Right lobe of liver (tissue), 6 donors: ENCODE measurements around the gene LRMDA. TPM values are rescaled to one million over a fixed set of nuclear protein-coding genes. Genes with fewer than 3 reads are reported as not detected.
"Not testable (repeated sequence)": the region's sequence is repeated elsewhere in the genome, so short reads cannot be mapped to it uniquely, and the experiment has no call there.

Source experiments
- ATAC-seq, 4 donors: fragments of 200-7000 bp; cut with Tn5 transposase; one replicate each; pipeline ENCODE4 v1.9.1; 2020; ENCODE audit warnings: mild to moderate bottlenecking in 4 of 4, moderate library complexity in 4 of 4
- DNase-seq, 3 donors: peaks; one replicate each; pipeline ENCODE4 v3.0.0-alpha.2; 2020
- H3K27ac ChIP-seq, 3 donors: fragments of 200-600 bp; one replicate each; pipeline ENCODE4 v1.8.0; 2022
- H3K27me3 ChIP-seq, 2 donors: fragments of 200-600 bp; one replicate each; pipeline ENCODE4 v1.8.0; 2022
- H3K36me3 ChIP-seq, 4 donors: fragments of 200-600 bp; sonication (generic) in 1 of 4; one replicate each; pipeline versions ENCODE4 v1.5.1 to v1.8.0; 2017 to 2022; ENCODE audit warnings: control low read depth in 1 of 4
- H3K4me1 ChIP-seq, 4 donors: fragments of 200-600 bp; sonication (generic) in 1 of 4; one replicate each; pipeline versions ENCODE4 v1.5.1 to v1.8.0; 2017 to 2022; ENCODE audit warnings: control low read depth in 1 of 4
- H3K4me3 ChIP-seq, 3 donors: fragments of 200-600 bp; one replicate each; pipeline ENCODE4 v1.8.0; 2022
- H3K9me3 ChIP-seq, 4 donors: fragments of 200-600 bp; sonication (generic) in 1 of 4; one replicate each; pipeline versions ENCODE4 v1.5.1 to v1.8.0; 2017 to 2022; ENCODE audit warnings: control low read depth in 1 of 4
- CTCF ChIP-seq, 4 donors: fragments of 200-600 bp in 3 of 4; fragments of 450-650 bp in 1 of 4; IDR thresholded peaks; one replicate each; pipeline versions ENCODE4 v1.5.1 to v1.8.0; 2016 to 2022; ENCODE audit warnings: antibody characterized with exemption in 4 of 4, mild to moderate bottlenecking in 2 of 4
- POLR2A ChIP-seq: fragments of 450-650 bp; IDR thresholded peaks from one replicate; pipeline ENCODE4 v1.6.1; 2017; ENCODE audit warnings: antibody characterized with exemption, mild to moderate bottlenecking
- WGBS: methylation state at CpG from one replicate; pipeline ENCODE4 v1.1.6; 2018; ENCODE audit warnings: low coverage, low lambda C conversion rate; ENCODE audit not compliant: insufficient coverage; ENCODE audit errors: missing lambda C conversion rate; 5-methylcytosine and 5-hydroxymethylcytosine counted together
- intact Hi-C, 2 donors: fragments of 100-400 bp; cut with DNase I; formaldehyde crosslinking; loops; one replicate each; pipeline versions ENCODE4 v1.11.2 to v1.14.1; 2022
- microRNA counts: library from miRNA; unstranded; fragments of <30 nt; microRNA quantifications from one replicate; lab custom pipeline; 2016
- microRNA-seq, 2 donors: library from miRNA; unstranded; fragments of <30 nt; microRNA quantifications; one replicate each; pipeline ENCODE4, GENCODE V29; 2019 to 2020
- small RNA-seq, 2 experiments: library from RNA; depleted of rRNA; stranded (forward); fragments of <200 nt; gene quantifications; one replicate each; pipeline ENCODE3, GENCODE V24; 2016
- total RNA-seq, 6 experiments: library from RNA; depleted of rRNA in 2 of 6; stranded (reverse); fragments of >200 nt in 2 of 6; fragmentation: NEBNext Ultra II Directional in 3 of 6; extraction: Animal tissue kit (Norgen Biotek cat#: 25700) in 3 of 6; gene quantifications; one replicate each; pipeline versions ENCODE4 v1.1.0 to v1.2.4, GENCODE V29; 2016 to 2023
- donor health status: DM: no; HTN: yes; CAD: no.
- donor health status: DM: no; HTN: no; CAD: no.
- donor health status: DM: no; HTN: no; CAD: no.
- donor health status: DM: no; HTN: yes; CAD: no.
- donor health status: DM: no; HTN: yes; CAD: no.

Gene LRMDA
- total RNA-seq, 6 experiments from 2014 or later, result 9.9 to 19.9 (median 16.3) TPM

GRCh38 chr10:76583711-76584161 is 1152.3 kb downstream of the LRMDA start:
- Histone ChIP-seq H3K36me3 (no peaks in the 10 kb centered on the region), H3K27ac (no peak overlapping the region), H3K9me3 (no peaks in the 10 kb centered on the region), H3K27me3 (no peaks in the 10 kb centered on the region), H3K4me3 (no peak overlapping the region), H3K4me1 (no peaks in the 10 kb centered on the region)
- intact Hi-C loops, result no loop called here
- 43% methylated on average over 3 of the region's 3 CpGs for WGBS
- DNase-seq (no peak), ATAC-seq (no peak)
- TF ChIP-seq POLR2A (no peak), CTCF (IDR thresholded peaks at IDR 0.05) (no peak)

DNA sequence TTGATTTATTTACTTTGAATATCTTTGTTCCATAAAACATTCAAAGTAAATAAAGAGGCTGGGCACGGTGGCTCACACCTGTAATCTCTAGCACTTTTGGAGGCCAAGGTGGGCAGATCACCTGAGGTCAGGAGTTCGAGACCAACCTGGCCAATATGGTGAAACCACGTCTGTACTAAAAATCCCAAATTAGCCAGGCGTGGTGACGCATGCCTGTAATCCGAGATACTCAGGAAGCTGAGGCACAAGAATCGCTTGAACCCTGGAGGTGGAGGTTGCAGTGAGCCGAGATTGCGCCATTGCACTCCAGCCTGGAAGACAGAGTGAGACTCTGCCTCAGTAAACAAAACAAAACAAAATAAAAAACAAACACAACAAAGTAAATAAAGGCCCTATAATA is 1153.0 kb downstream of the LRMDA start:
- H3K36me3 ChIP-seq, ATAC-seq, H3K27me3 ChIP-seq, H3K4me3 ChIP-seq, H3K9me3 ChIP-seq, H3K27ac ChIP-seq, H3K4me1 ChIP-seq, DNase-seq, intact Hi-C loops: not testable (repeated sequence)
- WGBS, result 89% methylated on average over 9 of the region's 9 CpGs

MicroRNA genes within 50 kb of the gene (microRNA counts, 767-probe panel; counts per million panel counts)
- microRNA hsa-miR-606 (lab: Ali Mortazavi, UCI), result 237 counts per million

Small RNAs within 50 kb of the gene (microRNA-seq; reads per million reads assigned to microRNA genes)
- gene MIR606, result 0 reads per million in 2 donors

Small RNAs within 50 kb of the gene (small RNA-seq; reads per million reads assigned to genes)
- 0 reads per million in 2 experiments for gene MIR606
- 0 reads per million in 2 experiments for gene RN7SL518P
- 0 reads per million in 2 experiments for gene RNU6-673P

Other genes with a start within 250 kb of the LRMDA start
- gene VDAC2, start 220.8 kb upstream of the LRMDA start, total RNA-seq, result 10 to 100 TPM; 48.3 to 92.7 (median 70.2) TPM
- 10 to 100 TPM; 14.3 to 88.7 (median 22.1) TPM for gene COMTD1, start 195.7 kb upstream of the LRMDA start, total RNA-seq
- gene ZNF503, start 29.9 kb upstream of the LRMDA start, total RNA-seq, result 1 to 10 TPM; 2.9 to 7.1 (median 5.4) TPM